Erythroblast (primary cell): ENCODE data around the gene CLDN6.

Experiments
- GATA1 ChIP-seq: IDR thresholded peaks from 2 replicates; pipeline ENCODE4 v1.6.1; 2011; ENCODE audit warnings: low read depth, mild to moderate bottlenecking, control low read depth, low read length, moderate library complexity
- POLR2A ChIP-seq: IDR thresholded peaks from 2 replicates; pipeline ENCODE4 v1.6.1; 2011; ENCODE audit warnings: mild to moderate bottlenecking, low read length

DNA sequence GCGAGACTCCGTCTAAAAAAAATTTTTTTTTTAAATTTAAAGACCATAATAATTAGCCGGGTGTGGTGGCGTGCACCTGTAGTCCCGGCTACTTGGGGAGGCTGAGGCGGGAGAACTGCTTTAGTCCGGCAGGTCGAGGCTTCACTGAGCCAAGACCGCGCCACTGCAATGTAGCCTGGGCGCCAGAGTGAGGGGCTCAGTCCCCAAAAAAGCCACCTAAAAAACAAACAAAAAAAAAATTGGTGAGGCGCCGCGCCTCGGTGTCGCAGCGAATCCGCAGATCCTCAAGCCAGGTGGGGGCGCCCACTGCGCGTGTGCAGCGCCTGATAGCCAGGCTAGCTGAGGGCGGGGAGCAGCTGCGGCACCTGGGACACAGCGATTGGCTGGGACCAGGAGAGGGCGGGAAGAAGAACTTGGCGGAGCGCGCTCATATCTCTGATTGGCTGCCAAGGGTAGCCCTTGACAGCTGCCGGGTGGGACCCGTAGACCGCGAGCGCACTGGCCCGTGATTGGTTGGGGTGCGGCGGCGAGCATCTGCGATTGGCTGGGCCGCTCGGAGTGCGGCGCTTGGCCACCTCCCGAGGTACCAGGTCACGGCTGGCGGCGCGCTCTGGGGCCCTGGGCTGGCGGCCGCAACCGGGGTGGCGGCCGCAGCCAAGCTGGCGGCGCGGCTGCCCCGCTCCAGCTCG lies 14.3 kb downstream of the CLDN6 start:
- TF ChIP-seq POLR2A = peak; percentile 40
- TF ChIP-seq GATA1 = no peak
